Measurements from ENCODE around the gene NOL3. TPM values are rescaled to one million over a fixed set of nuclear protein-coding genes. Genes with fewer than 3 reads are reported as not detected.

Gene NOL3
- total and polyA plus RNA-seq, 2 of the 13 experiments (the other 11 are each of a cell fraction or from before 2014, with no cell fraction given), result 5.7 to 20.5 TPM

DNA sequence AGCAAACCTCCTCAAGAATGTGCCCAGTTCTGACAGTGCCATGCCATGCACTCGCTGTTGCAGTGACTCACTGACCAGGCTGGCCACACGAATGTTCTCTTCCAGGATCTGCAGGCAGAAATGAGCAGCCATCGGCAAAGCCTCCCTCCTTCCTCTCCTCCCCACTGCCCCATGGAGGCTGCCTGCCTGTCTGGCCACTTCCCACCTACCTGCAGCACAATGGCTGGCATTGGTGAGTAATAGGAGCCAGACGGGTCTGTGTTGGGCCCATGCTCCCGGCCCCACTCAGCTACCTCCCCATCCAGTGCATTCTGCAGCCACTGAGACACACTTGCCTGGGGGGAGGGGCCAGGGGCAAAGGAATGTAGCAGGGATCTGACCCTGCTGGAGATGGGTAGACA, 16.2 kb downstream of the NOL3 start:
- CTCF ChIA-PET (ENCODE audit: low intra/inter-chr PET ratio, low total read pairs), result interaction anchor here (1.6 to 2.5 kb wide), 3 partner anchors 12 to 239 kb away, joined by 5 to 12 read pairs (median 6); no protein-coding TSS in a partner anchor
- H3K27ac ChIP-seq (ENCODE audit: extremely low read length, insufficient read depth, low read length), result no peak overlapping the region
- H3K9ac ChIP-seq (ENCODE audit: insufficient read depth, low read depth, low read length), result no peak overlapping the region
- POLR2A ChIA-PET, result interaction anchor here (1.0 kb wide), 1 partner anchor 16 kb away, joined by 3 read pairs; the partner anchor contains the start of gene NOL3
- DNase-seq (ENCODE audit: low spot score), result no peak
- no peak overlapping the region for H3K4me3 ChIP-seq (replicated peaks in 1 of 3; ENCODE audit: insufficient read depth in 1 of 3, low read depth in 2 of 3, low read length in 3 of 3)
- in situ Hi-C loops (cut with HindIII; ENCODE audit: extremely low pct_ligation_motif_present, low pct_unique_long_range_greater_than_20kb) (loop anchor here (5.0 kb wide), 1 partner anchor 209 kb away; no protein-coding TSS in a partner anchor), intact Hi-C loops (cut with micrococcal nuclease; ENCODE audit: unreplicated experiment) (loop anchor here (5.0 kb wide), 1 partner anchor 41 kb away; the partner anchor contains the start of gene TMEM208)
- H4K20me1 ChIP-seq (ENCODE audit: insufficient read depth, low read length), result no peaks in the 10 kb centered on the region
- BruUV-seq (replicated peaks), result no TSS peak
- WGBS (ENCODE audit: low lambda C conversion rate), result 3% methylated on average over 4 of the region's 5 CpGs
- no peaks in the 10 kb centered on the region for H3K9me3 ChIP-seq (ENCODE audit: low read length)
- H2AFZ ChIP-seq (ENCODE audit: low read length), result no peak overlapping the region
- ATAC-seq, result no peak
- no peaks in the 10 kb centered on the region for H3K36me3 ChIP-seq (replicated peaks in 1 of 2; ENCODE audit: control insufficient read depth in 1 of 2, insufficient read depth in 2 of 2, low read length in 2 of 2)
- H3K27me3 ChIP-seq (ENCODE audit: control insufficient read depth in 1 of 2, insufficient read depth in 2 of 2, low read length in 2 of 2), result peaks cover 7 to 10% of the 10 kb centered on the region in 2 experiments; a peak in 2 of 5 replicates
- H3K4me2 ChIP-seq (ENCODE audit: low read depth, low read length), result no peak overlapping the region
- peaks cover 61% of the 10 kb centered on the region for H3K4me1 ChIP-seq (ENCODE audit: insufficient read depth, low read length)
- FAIRE-seq, result no peak
- no peaks in the 10 kb centered on the region for H3K79me2 ChIP-seq (ENCODE audit: insufficient read depth, low read length)
- TF ChIP-seq ZNF33B (CRISPR knock-in tag; IDR thresholded peaks at IDR 0.05), result no peak
- TF ChIP-seq NFIB (CRISPR knock-in tag; IDR thresholded peaks at IDR 0.05; ENCODE audit: borderline replicate concordance), result peak; percentile 88; the same call in 1 of the 2 replicates
- no peak for TF ChIP-seq ZNF616 (CRISPR knock-in tag; IDR thresholded peaks at IDR 0.05; ENCODE audit: low read depth)
- TF ChIP-seq MEF2D (CRISPR knock-in tag; IDR thresholded peaks at IDR 0.05), result no peak
- TF ChIP-seq ZSCAN25 (CRISPR knock-in tag; IDR thresholded peaks at IDR 0.05), result no peak
- TF ChIP-seq, protein P1, sequence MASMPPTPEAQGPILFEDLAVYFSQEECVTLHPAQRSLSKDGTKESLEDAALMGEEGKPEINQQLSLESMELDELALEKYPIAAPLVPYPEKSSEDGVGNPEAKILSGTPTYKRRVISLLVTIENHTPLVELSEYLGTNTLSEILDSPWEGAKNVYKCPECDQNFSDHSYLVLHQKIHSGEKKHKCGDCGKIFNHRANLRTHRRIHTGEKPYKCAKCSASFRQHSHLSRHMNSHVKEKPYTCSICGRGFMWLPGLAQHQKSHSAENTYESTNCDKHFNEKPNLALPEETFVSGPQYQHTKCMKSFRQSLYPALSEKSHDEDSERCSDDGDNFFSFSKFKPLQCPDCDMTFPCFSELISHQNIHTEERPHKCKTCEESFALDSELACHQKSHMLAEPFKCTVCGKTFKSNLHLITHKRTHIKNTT (CRISPR knock-in tag; IDR thresholded peaks at IDR 0.05), result no peak
- no peak for TF ChIP-seq NFKB2 (CRISPR knock-in tag; IDR thresholded peaks at IDR 0.05; ENCODE audit: borderline replicate concordance)
- TF ChIP-seq ZNF674 (CRISPR knock-in tag; IDR thresholded peaks at IDR 0.05; ENCODE audit: low read depth), result no peak
- TF ChIP-seq MTA1 (CRISPR knock-in tag; IDR thresholded peaks at IDR 0.05; ENCODE audit: borderline replicate concordance), result no peak
- no peak for TF ChIP-seq TCF7 (IDR thresholded peaks at IDR 0.05; ENCODE audit: low read depth)
- TF ChIP-seq, protein P2, sequence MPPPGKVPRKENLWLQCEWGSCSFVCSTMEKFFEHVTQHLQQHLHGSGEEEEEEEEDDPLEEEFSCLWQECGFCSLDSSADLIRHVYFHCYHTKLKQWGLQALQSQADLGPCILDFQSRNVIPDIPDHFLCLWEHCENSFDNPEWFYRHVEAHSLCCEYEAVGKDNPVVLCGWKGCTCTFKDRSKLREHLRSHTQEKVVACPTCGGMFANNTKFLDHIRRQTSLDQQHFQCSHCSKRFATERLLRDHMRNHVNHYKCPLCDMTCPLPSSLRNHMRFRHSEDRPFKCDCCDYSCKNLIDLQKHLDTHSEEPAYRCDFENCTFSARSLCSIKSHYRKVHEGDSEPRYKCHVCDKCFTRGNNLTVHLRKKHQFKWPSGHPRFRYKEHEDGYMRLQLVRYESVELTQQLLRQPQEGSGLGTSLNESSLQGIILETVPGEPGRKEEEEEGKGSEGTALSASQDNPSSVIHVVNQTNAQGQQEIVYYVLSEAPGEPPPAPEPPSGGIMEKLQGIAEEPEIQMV (CRISPR knock-in tag; IDR thresholded peaks at IDR 0.05; ENCODE audit: low read depth), result no peak
- no peak for TF ChIP-seq MATR3 (CRISPR knock-in tag; IDR thresholded peaks at IDR 0.05)
- no peak for TF ChIP-seq ZNF839 (CRISPR knock-in tag; IDR thresholded peaks at IDR 0.05; ENCODE audit: borderline replicate concordance)
- no peak for TF ChIP-seq NCOA1 (CRISPR knock-in tag; IDR thresholded peaks at IDR 0.05)
- TF ChIP-seq NCOA2 (CRISPR knock-in tag; IDR thresholded peaks at IDR 0.05), result no peak
- TF ChIP-seq FOXM1 (CRISPR knock-in tag; IDR thresholded peaks at IDR 0.05), result no peak
- TF ChIP-seq PPARG (CRISPR knock-in tag; conservative IDR thresholded peaks at IDR 0.05), result no peak
- TF ChIP-seq, protein P3, sequence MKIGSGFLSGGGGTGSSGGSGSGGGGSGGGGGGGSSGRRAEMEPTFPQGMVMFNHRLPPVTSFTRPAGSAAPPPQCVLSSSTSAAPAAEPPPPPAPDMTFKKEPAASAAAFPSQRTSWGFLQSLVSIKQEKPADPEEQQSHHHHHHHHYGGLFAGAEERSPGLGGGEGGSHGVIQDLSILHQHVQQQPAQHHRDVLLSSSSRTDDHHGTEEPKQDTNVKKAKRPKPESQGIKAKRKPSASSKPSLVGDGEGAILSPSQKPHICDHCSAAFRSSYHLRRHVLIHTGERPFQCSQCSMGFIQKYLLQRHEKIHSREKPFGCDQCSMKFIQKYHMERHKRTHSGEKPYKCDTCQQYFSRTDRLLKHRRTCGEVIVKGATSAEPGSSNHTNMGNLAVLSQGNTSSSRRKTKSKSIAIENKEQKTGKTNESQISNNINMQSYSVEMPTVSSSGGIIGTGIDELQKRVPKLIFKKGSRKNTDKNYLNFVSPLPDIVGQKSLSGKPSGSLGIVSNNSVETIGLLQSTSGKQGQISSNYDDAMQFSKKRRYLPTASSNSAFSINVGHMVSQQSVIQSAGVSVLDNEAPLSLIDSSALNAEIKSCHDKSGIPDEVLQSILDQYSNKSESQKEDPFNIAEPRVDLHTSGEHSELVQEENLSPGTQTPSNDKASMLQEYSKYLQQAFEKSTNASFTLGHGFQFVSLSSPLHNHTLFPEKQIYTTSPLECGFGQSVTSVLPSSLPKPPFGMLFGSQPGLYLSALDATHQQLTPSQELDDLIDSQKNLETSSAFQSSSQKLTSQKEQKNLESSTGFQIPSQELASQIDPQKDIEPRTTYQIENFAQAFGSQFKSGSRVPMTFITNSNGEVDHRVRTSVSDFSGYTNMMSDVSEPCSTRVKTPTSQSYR (CRISPR knock-in tag; IDR thresholded peaks at IDR 0.05; ENCODE audit: borderline replicate concordance), result peak; percentile 60; the same call in 1 of the 2 replicates
- TF ChIP-seq, protein P4, sequence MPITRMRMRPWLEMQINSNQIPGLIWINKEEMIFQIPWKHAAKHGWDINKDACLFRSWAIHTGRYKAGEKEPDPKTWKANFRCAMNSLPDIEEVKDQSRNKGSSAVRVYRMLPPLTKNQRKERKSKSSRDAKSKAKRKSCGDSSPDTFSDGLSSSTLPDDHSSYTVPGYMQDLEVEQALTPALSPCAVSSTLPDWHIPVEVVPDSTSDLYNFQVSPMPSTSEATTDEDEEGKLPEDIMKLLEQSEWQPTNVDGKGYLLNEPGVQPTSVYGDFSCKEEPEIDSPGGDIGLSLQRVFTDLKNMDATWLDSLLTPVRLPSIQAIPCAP (CRISPR knock-in tag; IDR thresholded peaks at IDR 0.05; ENCODE audit: low read depth), result no peak
- 0 out of 2 replicates have a peak, but pooled peaks have one; percentile 6 for TF ChIP-seq ZC3H13 (CRISPR knock-in tag; IDR thresholded peaks at IDR 0.05)
